Common myeloid progenitor, CD34-positive (primary cell): ENCODE data around the gene ESYT1.

Experiments used
- CTCF ChIA-PET: fragments of 350-600 bp; sonication (Branson Sonifier 250); formaldehyde crosslinking; loops from one replicate; lab custom pipeline; 2021; ENCODE audit warnings: antibody characterized with exemption; lab: Charles Lee
- POLR2A ChIA-PET: fragments of 350-600 bp; sonication (Branson Sonifier 250); formaldehyde crosslinking; loops from one replicate; lab custom pipeline; 2021; ENCODE audit warnings: antibody characterized with exemption; lab: Charles Lee
- DNase-seq, 3 donors: peaks; one replicate each; pipeline versions ENCODE4 v3.0.0 to v3.0.0-alpha.2; 2013
- H3K27ac ChIP-seq, 2 experiments: 1 replicate in 1 of 2; 2 replicates in 1 of 2; pipeline ENCODE4 v1.7.0; 2013; ENCODE audit warnings: inconsistent platforms in 2 of 2, low read length in 2 of 2, mild to moderate bottlenecking in 2 of 2, low read depth in 1 of 2, moderate library complexity in 1 of 2; ENCODE audit not compliant: severe bottlenecking in 2 of 2, insufficient read depth in 1 of 2, poor library complexity in 1 of 2
- H3K27me3 ChIP-seq, 5 experiments: replicated peaks in 2 of 5; 1 replicate in 3 of 5; 2 replicates in 2 of 5; pipeline versions ENCODE4 v1.6.1 to v1.7.0; 2013; ENCODE audit warnings: low read length in 4 of 5, mild to moderate bottlenecking in 2 of 5, moderate library complexity in 2 of 5, inconsistent platforms in 1 of 5; ENCODE audit not compliant: insufficient read depth in 5 of 5, control insufficient read depth in 4 of 5
- H3K36me3 ChIP-seq, 4 experiments: 1 replicate in 2 of 4; 2 replicates in 2 of 4; pipeline versions ENCODE4 v1.6.1 to v1.7.0; 2013; ENCODE audit warnings: low read length in 3 of 4, control low read depth in 1 of 4, mild to moderate bottlenecking in 1 of 4; ENCODE audit not compliant: control insufficient read depth in 4 of 4, insufficient read depth in 4 of 4
- H3K4me1 ChIP-seq, 4 experiments: 1 replicate in 3 of 4; 2 replicates in 1 of 4; pipeline versions ENCODE4 v1.6.1 to v1.7.1; 2013; ENCODE audit warnings: low read length in 3 of 4, mild to moderate bottlenecking in 3 of 4, control low read depth in 1 of 4, inconsistent platforms in 1 of 4, moderate library complexity in 1 of 4; ENCODE audit not compliant: control insufficient read depth in 4 of 4, insufficient read depth in 4 of 4; ENCODE audit errors: control extremely low read depth in 1 of 4
- H3K4me3 ChIP-seq, 7 experiments: 1 replicate in 4 of 7; 2 replicates in 3 of 7; pipeline versions ENCODE4 v1.5.1 to v1.7.0; 2013; ENCODE audit warnings: mild to moderate bottlenecking in 7 of 7, low read length in 6 of 7, moderate library complexity in 6 of 7, inconsistent platforms in 2 of 7, low read depth in 2 of 7, control low read depth in 1 of 7; ENCODE audit not compliant: insufficient read depth in 4 of 7, control insufficient read depth in 1 of 7; ENCODE audit errors: extremely low read depth in 1 of 7
- H3K9me3 ChIP-seq, 5 experiments: 1 replicate in 4 of 5; 2 replicates in 1 of 5; pipeline versions ENCODE4 v1.6.1 to v1.7.1; 2013; ENCODE audit warnings: low read length in 4 of 5, mild to moderate bottlenecking in 2 of 5, inconsistent platforms in 1 of 5, low read depth in 1 of 5, moderate library complexity in 1 of 5; ENCODE audit not compliant: control insufficient read depth in 4 of 5, insufficient read depth in 2 of 5; ENCODE audit errors: control extremely low read depth in 1 of 5
- WGBS: methylation state at CpG from one replicate; pipeline ENCODE4 v1.1.5; 2013; ENCODE audit not compliant: insufficient coverage; 5-methylcytosine and 5-hydroxymethylcytosine counted together

Gene ESYT1

DNA sequence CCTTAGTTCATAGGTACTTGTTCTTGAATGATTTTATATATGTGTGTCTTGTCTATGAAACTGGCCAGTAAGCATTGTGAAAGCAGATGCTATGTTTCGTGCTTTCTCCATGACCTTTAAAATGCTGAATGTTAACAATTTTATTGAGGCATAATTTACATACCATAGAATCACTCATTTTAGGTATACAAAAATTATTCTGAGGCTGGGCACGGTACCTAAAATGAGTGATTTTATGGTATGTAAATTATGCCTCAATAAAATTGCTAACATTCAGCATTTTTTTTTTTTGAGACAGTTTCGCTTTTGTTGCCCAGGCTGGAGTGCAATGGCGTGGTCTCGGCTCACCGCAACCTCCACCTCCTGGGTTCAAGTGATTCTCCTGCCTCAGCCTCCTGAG lies 6.8 kb downstream of the ESYT1 start:
- H3K4me1 ChIP-seq, result peaks cover 0 to 24% (median 20%) of the 10 kb centered on the region in 4 experiments
- no peaks in the 10 kb centered on the region for H3K9me3 ChIP-seq
- no peak overlapping the region for H3K27ac ChIP-seq
- WGBS, result 100% methylated on average over 1 of the region's 6 CpGs
- ChIA-PET CTCF (interaction anchor here (1.0 to 10.6 kb wide), 2 partner anchors 9 to 10 kb away, joined by 5 to 90 read pairs; partner anchors contain the start of gene ESYT1), POLR2A (no interaction called here)
- H3K36me3 ChIP-seq, result peaks cover 20 to 88% (median 66%) of the 10 kb centered on the region in 4 experiments
- H3K4me3 ChIP-seq, result no peak overlapping the region
- DNase-seq, result no peak
- H3K27me3 ChIP-seq, result no peaks in the 10 kb centered on the region

- H3K27ac ChIP-seq, result peak overlapping the region in 1 of 2 experiments; percentile 25
- POLR2A ChIA-PET, result interaction anchor here (1.1 kb wide), 1 partner anchor 25 kb away, joined by 3 read pairs; no protein-coding TSS in a partner anchor
- CTCF ChIA-PET, result interaction anchor here (0.7 to 10.6 kb wide), 9 partner anchors 8 to 326 kb away, joined by 3 to 90 read pairs (median 4); partner anchors contain the start of genes ESYT1, SMARCC2 and ZC3H10
Observed at GRCh38 chr12:56137853-56138571, 9.9 kb downstream of the ESYT1 start.

GRCh38 chr12:56141946-56142784 lies 14.1 kb downstream of the ESYT1 start:
- Histone ChIP-seq H3K27me3 (no peaks in the 10 kb centered on the region), H3K27ac (peak overlapping the region; percentile 44 to 54), H3K36me3 (peaks cover 17 to 72% (median 64%) of the 10 kb centered on the region in 4 experiments), H3K4me1 (peaks cover 0 to 35% (median 20%) of the 10 kb centered on the region in 4 experiments), H3K9me3 (no peaks in the 10 kb centered on the region), H3K4me3 (peak overlapping the region in 1 of 7 experiments; percentile 4)
- peak in 2 of 3 donors; percentile 50 to 59 for DNase-seq
- ChIA-PET CTCF (interaction anchor here (0.9 to 10.6 kb wide), 6 partner anchors 8 to 95 kb away, joined by 3 to 90 read pairs (median 4); partner anchors contain the start of gene ESYT1), POLR2A (no interaction called here)
- 58% methylated on average over 14 of the region's 19 CpGs for WGBS

More at GRCh38 chr12:56137853-56138571, 9.9 kb downstream of the ESYT1 start:
- Histone ChIP-seq H3K27me3 (no peaks in the 10 kb centered on the region), H3K4me1 (peaks cover 0 to 23% (median 17%) of the 10 kb centered on the region in 4 experiments), H3K4me3 (no peak overlapping the region), H3K36me3 (peaks cover 21 to 85% (median 66%) of the 10 kb centered on the region in 4 experiments), H3K9me3 (no peaks in the 10 kb centered on the region)
- no peak for DNase-seq
- WGBS, result 95% methylated on average over 10 of the region's 14 CpGs

DNA sequence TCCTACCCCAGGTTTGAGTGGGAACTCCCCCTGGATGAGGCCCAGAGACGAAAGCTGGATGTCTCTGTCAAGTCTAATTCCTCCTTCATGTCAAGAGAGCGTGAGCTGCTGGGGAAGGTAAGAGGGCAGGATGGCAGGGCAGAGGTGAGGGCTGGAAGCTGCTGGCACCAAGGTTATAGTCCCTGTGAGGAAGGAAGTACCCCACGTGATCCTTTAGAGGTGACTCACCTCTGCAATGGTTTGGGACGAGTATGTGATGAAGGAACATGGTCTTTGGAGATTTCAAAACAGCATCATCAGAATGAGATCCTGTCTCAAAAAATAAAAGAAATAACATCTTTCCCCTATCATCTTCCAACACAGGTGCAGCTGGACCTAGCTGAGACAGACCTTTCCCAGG lies 15.2 kb downstream of the ESYT1 start:
- H3K9me3 ChIP-seq, result no peaks in the 10 kb centered on the region
- H3K27me3 ChIP-seq, result no peaks in the 10 kb centered on the region
- no peak overlapping the region for H3K27ac ChIP-seq
- CTCF ChIA-PET, result interaction anchor here (0.8 to 10.6 kb wide), 7 partner anchors 11 to 25 kb away, joined by 3 to 90 read pairs (median 5); partner anchors contain the start of gene ESYT1
- peaks cover 17 to 62% (median 56%) of the 10 kb centered on the region in 4 experiments for H3K36me3 ChIP-seq
- 86% methylated on average over 2 of the region's 4 CpGs for WGBS
- H3K4me1 ChIP-seq, result peaks cover 0 to 31% (median 15%) of the 10 kb centered on the region in 4 experiments
- POLR2A ChIA-PET, result interaction anchor here (0.5 to 1.0 kb wide), 2 partner anchors 15 to 28 kb away, joined by 3 read pairs; partner anchors contain the start of gene ESYT1
- no peak for DNase-seq
- no peak overlapping the region for H3K4me3 ChIP-seq

DNA sequence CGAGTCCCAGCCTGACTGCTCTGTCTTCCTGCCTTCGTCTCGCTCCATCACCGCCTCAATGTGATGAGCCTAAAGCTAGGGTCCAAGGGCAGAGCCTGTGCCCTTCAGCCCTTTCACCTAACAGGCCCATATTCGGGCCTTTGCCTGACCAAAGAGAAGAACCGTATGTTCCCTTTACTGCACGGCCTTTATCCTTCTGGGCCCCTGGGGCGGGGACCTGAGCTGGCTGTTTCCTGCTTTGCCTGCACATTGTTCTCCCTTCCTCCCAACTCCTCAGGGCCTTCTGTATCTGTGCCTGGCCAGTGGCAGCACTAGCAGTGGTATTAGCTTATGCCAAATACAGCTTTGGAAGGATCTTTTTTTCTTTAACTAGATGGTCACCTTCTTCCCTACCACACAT lies 15.8 kb downstream of the ESYT1 start:
- no peaks in the 10 kb centered on the region for H3K27me3 ChIP-seq
- POLR2A ChIA-PET, result no interaction called here
- no peaks in the 10 kb centered on the region for H3K9me3 ChIP-seq
- peaks cover 0 to 24% (median 10%) of the 10 kb centered on the region in 4 experiments for H3K4me1 ChIP-seq
- 57% methylated on average over 8 of the region's 8 CpGs for WGBS
- peaks cover 17 to 55% (median 50%) of the 10 kb centered on the region in 4 experiments for H3K36me3 ChIP-seq
- no peak overlapping the region for H3K27ac ChIP-seq
- no peak for DNase-seq
- CTCF ChIA-PET, result interaction anchor here (0.8 to 10.6 kb wide), 7 partner anchors 10 to 78 kb away, joined by 3 to 90 read pairs (median 4); partner anchors contain the start of genes ESYT1 and RNF41
- H3K4me3 ChIP-seq, result no peak overlapping the region

DNA sequence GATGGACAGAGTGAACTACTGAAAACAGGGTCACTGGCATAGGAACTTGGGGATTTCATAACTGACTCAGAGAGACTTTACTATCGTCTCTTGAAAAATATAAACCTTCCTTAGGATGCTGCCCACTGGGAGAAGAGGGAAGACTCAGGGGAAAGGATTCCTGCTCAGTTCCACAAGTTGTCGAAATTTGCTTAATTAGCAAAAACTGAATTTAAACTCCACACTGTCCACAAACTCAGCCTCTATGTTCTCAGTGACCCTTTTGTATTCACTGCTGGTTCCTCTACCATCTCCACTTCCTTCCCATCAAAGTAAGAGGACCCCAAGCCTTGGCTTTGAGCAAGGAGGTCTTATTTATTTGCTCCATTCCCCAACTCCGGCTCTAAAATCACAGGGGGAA lies 17.1 kb downstream of the ESYT1 start:
- H3K4me3 ChIP-seq, result no peak overlapping the region
- H3K36me3 ChIP-seq, result peaks cover 15 to 48% (median 43%) of the 10 kb centered on the region in 4 experiments
- no peak overlapping the region for H3K27ac ChIP-seq
- no peaks in the 10 kb centered on the region for H3K27me3 ChIP-seq
- CTCF ChIA-PET, result interaction anchor here (1.3 to 10.6 kb wide), 4 partner anchors 14 to 77 kb away, joined by 3 to 90 read pairs (median 12); partner anchors contain the start of genes ESYT1 and RNF41
- no peak for DNase-seq
- WGBS, result 100% methylated on average over 1 of the region's 3 CpGs
- POLR2A ChIA-PET, result no interaction called here
- H3K9me3 ChIP-seq, result no peaks in the 10 kb centered on the region
- H3K4me1 ChIP-seq, result peaks cover 0 to 23% (median 10%) of the 10 kb centered on the region in 4 experiments
